GM18858 (cell line): ENCODE measurements around the gene RAI1.
"Not testable (repeated sequence)": the region's sequence is repeated elsewhere in the genome, so short reads cannot be mapped to it uniquely, and the experiment has no call there.

Source experiments
- ATAC-seq: cut with Tn5 transposase; IDR thresholded peaks from one replicate; pipeline ENCODE4 v1.9.1; 2021; ENCODE audit not compliant: unreplicated experiment

The RAI1 gene

DNA sequence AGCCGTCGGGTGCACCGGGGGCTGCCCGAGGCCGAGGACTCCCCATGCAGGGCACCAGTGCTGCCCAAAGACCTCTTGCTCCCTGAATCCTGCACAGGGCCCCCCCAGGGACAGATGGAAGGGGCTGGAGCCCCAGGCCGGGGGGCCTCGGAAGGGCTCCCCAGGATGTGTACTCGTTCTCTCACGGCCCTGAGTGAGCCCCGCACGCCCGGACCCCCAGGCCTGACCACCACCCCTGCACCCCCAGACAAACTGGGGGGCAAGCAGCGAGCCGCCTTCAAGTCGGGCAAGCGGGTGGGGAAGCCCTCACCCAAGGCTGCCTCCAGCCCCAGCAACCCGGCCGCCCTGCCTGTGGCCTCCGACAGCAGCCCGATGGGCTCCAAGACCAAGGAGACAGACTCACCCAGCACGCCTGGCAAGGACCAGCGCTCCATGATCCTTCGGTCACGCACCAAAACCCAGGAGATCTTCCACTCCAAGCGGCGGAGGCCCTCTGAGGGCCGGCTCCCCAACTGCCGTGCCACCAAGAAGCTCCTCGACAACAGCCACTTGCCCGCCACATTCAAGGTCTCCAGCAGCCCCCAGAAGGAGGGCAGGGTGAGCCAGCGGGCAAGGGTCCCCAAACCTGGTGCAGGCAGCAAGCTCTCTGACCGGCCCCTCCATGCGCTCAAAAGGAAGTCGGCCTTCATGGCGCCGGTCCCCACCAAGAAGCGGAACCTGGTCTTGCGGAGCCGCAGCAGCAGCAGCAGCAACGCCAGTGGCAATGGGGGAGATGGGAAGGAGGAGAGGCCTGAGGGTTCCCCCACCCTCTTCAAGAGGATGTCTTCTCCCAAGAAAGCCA, 114.9 kb downstream of the RAI1 start:
- no peak for ATAC-seq

GRCh38 chr17:17796787-17797061, 115.5 kb downstream of the RAI1 start:
- ATAC-seq = no peak

DNA sequence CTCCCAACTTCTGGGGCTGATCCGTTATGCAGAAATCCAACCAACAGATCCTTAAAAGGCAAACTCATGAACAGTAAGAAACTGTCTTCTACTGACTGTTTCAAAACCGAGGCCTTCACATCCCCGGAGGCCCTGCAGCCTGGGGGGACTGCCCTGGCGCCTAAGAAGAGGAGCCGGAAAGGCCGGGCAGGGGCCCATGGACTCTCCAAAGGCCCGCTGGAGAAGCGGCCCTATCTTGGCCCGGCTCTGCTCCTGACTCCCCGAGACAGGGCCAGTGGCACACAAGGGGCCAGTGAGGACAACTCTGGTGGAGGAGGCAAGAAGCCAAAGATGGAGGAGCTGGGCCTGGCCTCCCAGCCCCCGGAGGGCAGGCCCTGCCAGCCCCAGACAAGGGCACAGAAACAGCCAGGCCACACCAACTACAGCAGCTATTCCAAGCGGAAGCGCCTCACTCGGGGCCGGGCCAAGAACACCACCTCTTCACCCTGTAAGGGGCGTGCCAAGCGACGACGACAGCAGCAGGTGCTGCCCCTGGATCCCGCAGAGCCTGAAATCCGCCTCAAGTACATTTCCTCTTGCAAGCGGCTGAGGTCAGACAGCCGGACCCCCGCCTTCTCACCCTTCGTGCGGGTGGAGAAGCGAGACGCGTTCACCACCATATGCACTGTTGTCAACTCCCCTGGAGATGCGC, 116.0 kb downstream of the RAI1 start:
- ATAC-seq = no peak

DNA sequence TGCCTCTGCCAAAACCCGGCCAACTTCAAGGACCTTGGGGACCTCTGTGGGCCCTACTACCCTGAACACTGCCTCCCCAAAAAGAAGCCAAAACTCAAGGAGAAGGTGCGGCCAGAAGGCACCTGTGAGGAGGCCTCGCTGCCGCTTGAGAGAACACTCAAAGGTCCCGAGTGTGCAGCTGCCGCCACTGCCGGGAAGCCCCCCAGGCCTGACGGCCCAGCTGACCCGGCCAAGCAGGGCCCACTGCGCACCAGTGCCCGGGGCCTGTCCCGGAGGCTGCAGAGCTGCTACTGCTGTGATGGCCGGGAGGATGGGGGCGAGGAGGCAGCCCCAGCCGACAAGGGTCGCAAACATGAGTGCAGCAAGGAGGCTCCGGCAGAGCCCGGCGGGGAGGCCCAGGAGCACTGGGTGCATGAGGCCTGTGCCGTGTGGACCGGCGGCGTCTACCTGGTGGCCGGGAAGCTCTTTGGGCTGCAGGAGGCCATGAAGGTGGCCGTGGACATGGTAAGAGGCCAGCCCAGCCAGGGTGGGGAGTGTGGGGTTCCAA, 116.8 kb downstream of the RAI1 start:
- ATAC-seq = no peak

DNA sequence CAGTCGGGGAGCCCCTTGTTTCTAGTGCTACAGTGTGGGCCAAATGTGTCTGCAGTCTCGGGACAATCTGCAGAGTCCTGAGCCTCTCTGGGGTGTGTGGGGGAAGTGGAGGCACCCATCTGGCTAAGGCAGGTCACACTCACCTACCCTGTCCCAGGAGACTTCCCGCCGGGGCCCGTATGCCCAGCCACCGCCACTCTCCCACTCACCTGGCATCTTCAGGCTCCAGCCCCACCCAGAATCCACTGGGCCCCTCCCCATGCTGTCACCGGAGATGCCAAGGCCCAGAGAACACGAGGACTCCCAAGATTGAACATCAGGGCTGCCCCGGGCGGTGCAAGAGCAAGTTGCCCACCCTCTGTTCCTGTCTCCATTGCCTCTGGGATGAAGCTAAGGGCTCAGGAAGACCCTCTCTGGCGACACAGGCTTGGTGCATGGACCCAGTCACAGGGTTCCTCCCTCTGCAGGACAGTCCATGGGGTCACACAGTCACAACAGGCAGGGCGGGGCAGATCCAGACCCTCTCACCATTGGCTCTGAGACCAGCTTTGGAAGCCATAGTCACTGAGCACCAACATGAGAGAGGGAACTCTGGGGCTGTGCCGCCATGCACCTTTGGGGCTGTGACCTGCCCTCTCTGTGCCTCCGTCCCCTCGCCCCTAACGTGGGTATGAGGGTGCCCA, 117.5 kb downstream of the RAI1 start:
- no peak for ATAC-seq

- no peak for ATAC-seq
Observed at GRCh38 chr17:17800504-17801021, 119.3 kb downstream of the RAI1 start.

DNA sequence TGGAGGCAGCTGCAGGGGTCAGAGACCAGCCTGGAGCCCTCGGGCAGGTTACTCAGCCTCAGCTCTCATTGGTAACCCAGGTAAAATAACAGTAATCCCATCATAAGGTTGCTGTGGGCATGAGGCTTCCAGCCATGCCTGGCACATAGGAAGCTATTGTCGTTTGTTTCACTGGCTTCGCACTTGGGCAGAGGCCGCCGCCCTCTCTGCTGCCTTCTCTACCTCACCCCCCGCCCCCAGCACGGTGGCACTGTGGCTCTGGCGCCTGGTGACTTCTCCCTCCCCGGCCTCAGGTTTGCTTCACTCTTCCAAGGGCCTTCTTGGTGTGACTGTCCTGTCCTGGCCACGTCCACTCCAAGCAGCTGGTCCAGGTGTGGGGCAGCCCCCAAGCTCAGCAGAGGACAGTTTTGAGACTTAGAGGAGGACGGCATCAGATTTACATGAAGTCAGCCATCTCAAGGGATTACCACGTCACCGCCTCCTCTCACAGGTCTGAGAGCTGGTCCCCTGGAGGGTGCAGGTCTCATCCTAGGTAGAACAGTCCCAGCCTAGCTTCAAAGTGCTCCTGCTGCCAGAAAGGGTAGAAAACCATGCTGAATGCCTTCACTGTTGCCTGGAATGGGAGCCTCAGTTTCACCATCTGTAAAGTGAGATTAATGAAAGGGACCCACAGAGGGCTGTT, 120.7 kb downstream of the RAI1 start:
- no peak for ATAC-seq

DNA sequence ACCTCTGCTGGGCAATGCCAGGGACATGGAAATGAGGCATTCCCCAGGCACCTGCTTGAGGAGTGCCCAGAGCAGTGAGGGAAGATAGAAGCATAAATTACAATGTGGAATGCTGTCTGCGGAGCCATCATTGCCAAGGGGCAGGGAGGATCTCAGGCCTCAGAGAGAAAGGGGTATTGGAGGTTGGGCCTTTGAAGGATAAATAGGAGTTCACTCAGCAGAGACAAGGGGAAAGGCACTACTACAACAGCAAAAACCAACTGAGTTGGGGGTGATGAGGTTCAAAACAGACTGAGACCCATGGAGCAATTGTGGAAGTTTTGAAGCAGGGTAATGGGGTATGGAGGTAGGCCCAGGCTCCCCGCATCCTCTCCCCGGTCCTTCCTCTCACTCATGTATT, 122.7 kb downstream of the RAI1 start:
- no peak for ATAC-seq

GRCh38 chr17:17805575-17805974, 124.3 kb downstream of the RAI1 start:
- ATAC-seq = no peak

DNA sequence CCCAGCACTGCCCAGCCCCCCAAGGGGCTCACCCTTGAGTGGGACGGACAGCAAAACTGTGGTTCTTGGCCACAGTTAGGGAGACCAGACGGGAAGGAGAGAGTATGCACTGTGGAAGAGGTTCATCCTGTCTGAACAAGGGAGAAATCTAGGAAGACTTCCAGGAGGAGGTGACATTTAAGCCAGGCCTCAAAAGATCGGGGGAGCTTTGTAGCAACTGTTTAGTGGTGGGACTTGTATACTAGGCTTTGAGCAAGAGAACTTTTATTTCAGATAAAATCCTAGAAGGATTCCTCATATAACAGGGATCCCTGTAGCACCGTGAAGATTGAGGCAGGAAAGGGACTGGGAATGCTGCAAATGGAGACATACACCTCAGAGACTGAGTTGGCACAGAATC, 124.8 kb downstream of the RAI1 start:
- no peak for ATAC-seq

- ATAC-seq = no peak
Observed at GRCh38 chr17:17806611-17807274, 125.5 kb downstream of the RAI1 start.

DNA sequence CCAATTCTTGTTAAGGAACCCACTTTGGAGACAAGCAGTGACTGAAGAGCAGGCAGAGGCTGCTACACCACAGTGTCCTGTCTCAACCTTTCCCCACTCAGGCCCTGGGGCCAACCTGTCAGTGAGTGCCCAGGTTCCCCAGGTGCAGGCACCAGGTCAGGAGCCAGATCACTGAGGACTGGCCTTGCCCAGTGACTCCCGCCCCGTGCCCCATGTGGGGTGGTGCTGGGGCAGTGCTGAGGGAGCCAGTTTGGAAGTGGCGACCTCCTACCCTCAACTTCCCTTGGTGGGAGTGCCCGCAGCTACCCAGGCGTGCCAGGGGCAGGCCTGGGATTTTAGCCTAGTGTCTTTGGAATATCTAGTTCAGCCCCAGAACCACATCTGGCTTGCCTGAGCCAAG, 126.2 kb downstream of the RAI1 start:
- no peak for ATAC-seq

GRCh38 chr17:17808200-17808599, 126.9 kb downstream of the RAI1 start:
- not testable (repeated sequence) for ATAC-seq

- ATAC-seq = no peak
Observed at GRCh38 chr17:17808706-17809432, 127.6 kb downstream of the RAI1 start.

GRCh38 chr17:17809531-17810083, 128.3 kb downstream of the RAI1 start:
- no peak for ATAC-seq

GRCh38 chr17:17810084-17810894, 129.0 kb downstream of the RAI1 start:
- no peak for ATAC-seq

- ATAC-seq = no peak
Observed at GRCh38 chr17:17810895-17811248, 129.6 kb downstream of the RAI1 start.

- ATAC-seq = no peak
Observed at GRCh38 chr17:17811381-17812210, 130.3 kb downstream of the RAI1 start.
